ENCODE results near the gene IGFBP3. TPM values are rescaled to one million over a fixed set of nuclear protein-coding genes. Genes with fewer than 3 reads are reported as not detected.
A peak's percentile ranks its signal among the peaks of the same experiment; 100 is the strongest.

Gene IGFBP3
- total RNA-seq, 1 experiment from 2014 or later: 315 TPM

DNA sequence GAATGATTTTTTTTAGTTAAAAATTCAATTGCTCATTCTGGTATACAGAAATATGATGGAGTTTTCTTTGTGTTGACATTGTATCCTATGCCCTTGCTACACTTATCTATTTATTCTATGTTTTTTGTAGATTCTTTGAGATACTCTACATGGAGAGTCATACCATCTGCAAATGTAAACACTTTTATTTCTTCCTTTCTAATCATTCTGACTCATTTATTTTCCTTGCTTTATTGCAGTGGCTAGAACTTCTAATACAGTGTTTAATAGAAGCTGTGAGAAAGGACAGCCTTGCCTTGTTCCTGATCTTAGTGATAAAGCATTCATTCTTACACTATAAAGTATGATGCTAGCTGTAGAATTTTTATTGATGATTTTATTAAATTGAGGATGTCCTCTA is 9.9 kb upstream of the IGFBP3 start:
- H3K27ac Mint-ChIP-seq (ENCODE audit: unreplicated experiment): no peak overlapping the region
- H3K4me1 Mint-ChIP-seq (ENCODE audit: low read depth, unreplicated experiment): no peaks in the 10 kb centered on the region
- no peaks in the 10 kb centered on the region for H3K36me3 Mint-ChIP-seq (ENCODE audit: insufficient read depth, unreplicated experiment)
- H3K27me3 Mint-ChIP-seq (ENCODE audit: unreplicated experiment): no peaks in the 10 kb centered on the region
- BruUV-seq (replicated peaks): no TSS peak
- CTCF ChIA-PET: no interaction called here
- intact Hi-C loops (cut with micrococcal nuclease; ENCODE audit: unreplicated experiment): no loop called here
- TF ChIP-seq, protein P1, sequence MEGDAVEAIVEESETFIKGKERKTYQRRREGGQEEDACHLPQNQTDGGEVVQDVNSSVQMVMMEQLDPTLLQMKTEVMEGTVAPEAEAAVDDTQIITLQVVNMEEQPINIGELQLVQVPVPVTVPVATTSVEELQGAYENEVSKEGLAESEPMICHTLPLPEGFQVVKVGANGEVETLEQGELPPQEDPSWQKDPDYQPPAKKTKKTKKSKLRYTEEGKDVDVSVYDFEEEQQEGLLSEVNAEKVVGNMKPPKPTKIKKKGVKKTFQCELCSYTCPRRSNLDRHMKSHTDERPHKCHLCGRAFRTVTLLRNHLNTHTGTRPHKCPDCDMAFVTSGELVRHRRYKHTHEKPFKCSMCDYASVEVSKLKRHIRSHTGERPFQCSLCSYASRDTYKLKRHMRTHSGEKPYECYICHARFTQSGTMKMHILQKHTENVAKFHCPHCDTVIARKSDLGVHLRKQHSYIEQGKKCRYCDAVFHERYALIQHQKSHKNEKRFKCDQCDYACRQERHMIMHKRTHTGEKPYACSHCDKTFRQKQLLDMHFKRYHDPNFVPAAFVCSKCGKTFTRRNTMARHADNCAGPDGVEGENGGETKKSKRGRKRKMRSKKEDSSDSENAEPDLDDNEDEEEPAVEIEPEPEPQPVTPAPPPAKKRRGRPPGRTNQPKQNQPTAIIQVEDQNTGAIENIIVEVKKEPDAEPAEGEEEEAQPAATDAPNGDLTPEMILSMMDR (IDR thresholded peaks at IDR 0.05; ENCODE audit: unreplicated experiment): no peak
- no peak for DNase-seq
- H3K4me3 Mint-ChIP-seq (ENCODE audit: low read depth, unreplicated experiment): no peak overlapping the region
- peaks cover 2% of the 10 kb centered on the region for H3K9me3 Mint-ChIP-seq (ENCODE audit: low read depth, unreplicated experiment)

DNA sequence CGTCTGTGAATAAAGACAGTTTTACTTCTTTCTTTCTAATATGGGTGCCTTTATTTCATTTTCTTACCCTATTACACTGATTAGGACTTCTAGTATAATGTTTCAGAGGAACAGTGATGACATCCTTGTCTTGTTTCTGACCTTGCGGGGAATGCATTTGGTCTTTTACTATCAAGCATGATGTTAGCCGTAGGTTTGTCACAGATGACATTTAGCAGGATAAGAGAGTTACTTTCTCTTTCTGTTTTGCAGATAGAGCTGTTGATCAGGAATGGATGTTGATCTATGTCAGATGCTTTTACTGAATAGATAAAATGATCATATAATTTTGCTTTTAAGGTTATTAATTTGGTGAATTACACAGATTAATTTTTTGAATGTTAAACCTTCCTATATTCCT is 6.6 kb upstream of the IGFBP3 start:
- TF ChIP-seq, protein P1 (IDR thresholded peaks at IDR 0.05; ENCODE audit: unreplicated experiment): no peak
- BruUV-seq (replicated peaks): no TSS peak
- Mint-ChIP-seq H3K27ac (ENCODE audit: unreplicated experiment) (no peak overlapping the region), H3K9me3 (ENCODE audit: low read depth, unreplicated experiment) (peaks cover 2% of the 10 kb centered on the region), H3K27me3 (ENCODE audit: unreplicated experiment) (no peaks in the 10 kb centered on the region), H3K36me3 (ENCODE audit: insufficient read depth, unreplicated experiment) (peaks cover 7% of the 10 kb centered on the region), H3K4me1 (ENCODE audit: low read depth, unreplicated experiment) (peaks cover 25% of the 10 kb centered on the region), H3K4me3 (ENCODE audit: low read depth, unreplicated experiment) (no peak overlapping the region)
- DNase-seq: no peak
- CTCF ChIA-PET: no interaction called here
- intact Hi-C loops (cut with micrococcal nuclease; ENCODE audit: unreplicated experiment): no loop called here

DNA sequence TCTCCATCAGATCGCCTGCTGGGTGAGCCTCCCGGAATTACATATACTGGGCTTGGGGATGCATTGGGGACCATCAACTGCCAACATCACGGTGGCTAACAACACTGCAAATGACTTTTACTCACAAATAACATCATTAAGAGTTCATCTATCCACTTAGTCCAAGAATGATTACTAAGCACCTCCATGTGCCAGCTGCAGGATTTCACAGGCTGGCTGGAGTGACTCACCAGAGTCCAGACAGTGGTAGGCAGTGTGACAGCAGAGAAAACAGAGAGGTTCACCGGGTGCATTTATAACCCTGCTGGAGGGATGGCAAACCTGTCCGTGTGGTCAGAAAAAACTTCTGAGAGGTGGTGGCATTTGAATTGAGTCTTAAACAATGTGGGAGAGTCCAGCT is 3.2 kb upstream of the IGFBP3 start:
- Mint-ChIP-seq H3K27me3 (ENCODE audit: unreplicated experiment) (no peaks in the 10 kb centered on the region), H3K4me3 (ENCODE audit: low read depth, unreplicated experiment) (no peak overlapping the region), H3K4me1 (ENCODE audit: low read depth, unreplicated experiment) (peaks cover 36% of the 10 kb centered on the region), H3K27ac (ENCODE audit: unreplicated experiment) (peak overlapping the region; percentile 54), H3K9me3 (ENCODE audit: low read depth, unreplicated experiment) (no peaks in the 10 kb centered on the region), H3K36me3 (ENCODE audit: insufficient read depth, unreplicated experiment) (peaks cover 41% of the 10 kb centered on the region)
- TF ChIP-seq, protein P1 (IDR thresholded peaks at IDR 0.05; ENCODE audit: unreplicated experiment): peak; percentile 33
- DNase-seq: peak; percentile 77
- no TSS peak for BruUV-seq (replicated peaks)
- intact Hi-C loops (cut with micrococcal nuclease; ENCODE audit: unreplicated experiment): loop anchor here (5.0 kb wide), 4 partner anchors 228 to 1178 kb away; no protein-coding TSS in a partner anchor
- CTCF ChIA-PET: interaction anchor here (1.0 to 5.1 kb wide), 4 partner anchors 53 to 281 kb away, joined by 6 to 47 read pairs (median 29); no protein-coding TSS in a partner anchor

DNA sequence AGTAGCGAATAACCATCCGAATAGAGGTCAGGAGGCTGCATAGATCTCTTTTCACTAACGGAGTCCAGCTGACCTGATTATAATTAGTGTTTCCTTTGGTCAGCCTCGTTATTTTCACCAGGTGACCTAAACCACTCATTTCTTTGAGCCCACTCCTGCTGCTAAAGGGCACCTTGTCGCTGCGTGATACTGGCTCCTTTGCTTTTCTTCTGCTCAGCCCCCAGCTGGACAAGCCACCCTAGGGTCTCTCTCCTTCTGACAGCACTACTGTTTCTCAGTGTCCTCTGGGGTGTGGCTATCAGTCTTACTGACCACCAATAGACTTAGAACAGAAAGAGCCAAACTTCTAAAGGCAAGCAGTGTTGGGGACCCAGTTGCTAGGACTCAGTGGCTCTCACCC is 2.7 kb upstream of the IGFBP3 start:
- H3K4me3 Mint-ChIP-seq (ENCODE audit: low read depth, unreplicated experiment): no peak overlapping the region
- peaks cover 36% of the 10 kb centered on the region for H3K4me1 Mint-ChIP-seq (ENCODE audit: low read depth, unreplicated experiment)
- no peak overlapping the region for H3K27ac Mint-ChIP-seq (ENCODE audit: unreplicated experiment)
- CTCF ChIA-PET: interaction anchor here (1.0 to 5.1 kb wide), 9 partner anchors 36 to 427 kb away, joined by 3 to 47 read pairs (median 6); no protein-coding TSS in a partner anchor
- H3K27me3 Mint-ChIP-seq (ENCODE audit: unreplicated experiment): no peaks in the 10 kb centered on the region
- H3K36me3 Mint-ChIP-seq (ENCODE audit: insufficient read depth, unreplicated experiment): peaks cover 46% of the 10 kb centered on the region
- no peak for DNase-seq
- TF ChIP-seq, protein P1 (IDR thresholded peaks at IDR 0.05; ENCODE audit: unreplicated experiment): no peak
- intact Hi-C loops (cut with micrococcal nuclease; ENCODE audit: unreplicated experiment): loop anchor here (2.0 to 5.0 kb wide), 8 partner anchors 55 to 1257 kb away; no protein-coding TSS in a partner anchor
- H3K9me3 Mint-ChIP-seq (ENCODE audit: low read depth, unreplicated experiment): no peaks in the 10 kb centered on the region
- BruUV-seq (replicated peaks): no TSS peak
